HL-60 (cell line): Measurements from ENCODE around the gene SEC11A.

ENCODE experiments used
- DNase-seq, 2 experiments: peaks; one replicate each; pipeline ENCODE4 v3.0.0-alpha.2; 2010 to 2020; ENCODE audit warnings: low read depth in 1 of 2, low spot score in 1 of 2
- H3K27ac ChIP-seq: fragments of 250-450 bp; sonication (Bioruptor Pico); replicated peaks from 2 replicates; pipeline ENCODE4 v1.5.1; 2020; ENCODE audit warnings: mild to moderate bottlenecking, moderate library complexity
- H3K27me3 ChIP-seq: fragments of 250-450 bp; sonication (Bioruptor Pico); 2 replicates; pipeline ENCODE4 v1.5.1; 2021; ENCODE audit warnings: mild to moderate bottlenecking, moderate library complexity; ENCODE audit not compliant: insufficient read depth, poor library complexity, severe bottlenecking
- H3K4me3 ChIP-seq: replicated peaks from 2 replicates; pipeline ENCODE4 v1.5.1; 2011; ENCODE audit warnings: mild to moderate bottlenecking, control low read depth, low read length; ENCODE audit not compliant: insufficient read depth
- GABPA ChIP-seq: IDR thresholded peaks from 2 replicates; pipeline ENCODE4 v1.6.1; 2012; ENCODE audit warnings: low read depth
- POLR2AphosphoS5 ChIP-seq: IDR thresholded peaks from 2 replicates; pipeline ENCODE4 v1.6.1; 2012; ENCODE audit warnings: low read depth
- SPI1 ChIP-seq: IDR thresholded peaks from 2 replicates; pipeline ENCODE4 v1.6.1; 2012; ENCODE audit warnings: low read depth, mild to moderate bottlenecking, borderline replicate concordance
- TF ChIP-seq, protein P1 (sequence below): IDR thresholded peaks from one replicate; pipeline ENCODE4 v1.5.1; 2011; ENCODE audit warnings: low read length, control low read depth, inconsistent platforms; ENCODE audit not compliant: insufficient read depth
- TF ChIP-seq, protein P2 (sequence below): IDR thresholded peaks from 2 replicates; pipeline ENCODE4 v1.6.1; 2012; ENCODE audit warnings: low read depth; ENCODE audit not compliant: insufficient replicate concordance

Gene SEC11A

GRCh38 chr15:84647726-84648125 is 68.2 kb downstream of the SEC11A start:
- Histone ChIP-seq H3K27ac (no peak overlapping the region), H3K27me3 (no peaks in the 10 kb centered on the region), H3K4me3 (no peak overlapping the region)
- TF ChIP-seq, protein P1, sequence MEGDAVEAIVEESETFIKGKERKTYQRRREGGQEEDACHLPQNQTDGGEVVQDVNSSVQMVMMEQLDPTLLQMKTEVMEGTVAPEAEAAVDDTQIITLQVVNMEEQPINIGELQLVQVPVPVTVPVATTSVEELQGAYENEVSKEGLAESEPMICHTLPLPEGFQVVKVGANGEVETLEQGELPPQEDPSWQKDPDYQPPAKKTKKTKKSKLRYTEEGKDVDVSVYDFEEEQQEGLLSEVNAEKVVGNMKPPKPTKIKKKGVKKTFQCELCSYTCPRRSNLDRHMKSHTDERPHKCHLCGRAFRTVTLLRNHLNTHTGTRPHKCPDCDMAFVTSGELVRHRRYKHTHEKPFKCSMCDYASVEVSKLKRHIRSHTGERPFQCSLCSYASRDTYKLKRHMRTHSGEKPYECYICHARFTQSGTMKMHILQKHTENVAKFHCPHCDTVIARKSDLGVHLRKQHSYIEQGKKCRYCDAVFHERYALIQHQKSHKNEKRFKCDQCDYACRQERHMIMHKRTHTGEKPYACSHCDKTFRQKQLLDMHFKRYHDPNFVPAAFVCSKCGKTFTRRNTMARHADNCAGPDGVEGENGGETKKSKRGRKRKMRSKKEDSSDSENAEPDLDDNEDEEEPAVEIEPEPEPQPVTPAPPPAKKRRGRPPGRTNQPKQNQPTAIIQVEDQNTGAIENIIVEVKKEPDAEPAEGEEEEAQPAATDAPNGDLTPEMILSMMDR = no peak
- TF ChIP-seq SPI1 = no peak
- TF ChIP-seq GABPA = no peak
- TF ChIP-seq POLR2AphosphoS5 = no peak
- TF ChIP-seq, protein P2, sequence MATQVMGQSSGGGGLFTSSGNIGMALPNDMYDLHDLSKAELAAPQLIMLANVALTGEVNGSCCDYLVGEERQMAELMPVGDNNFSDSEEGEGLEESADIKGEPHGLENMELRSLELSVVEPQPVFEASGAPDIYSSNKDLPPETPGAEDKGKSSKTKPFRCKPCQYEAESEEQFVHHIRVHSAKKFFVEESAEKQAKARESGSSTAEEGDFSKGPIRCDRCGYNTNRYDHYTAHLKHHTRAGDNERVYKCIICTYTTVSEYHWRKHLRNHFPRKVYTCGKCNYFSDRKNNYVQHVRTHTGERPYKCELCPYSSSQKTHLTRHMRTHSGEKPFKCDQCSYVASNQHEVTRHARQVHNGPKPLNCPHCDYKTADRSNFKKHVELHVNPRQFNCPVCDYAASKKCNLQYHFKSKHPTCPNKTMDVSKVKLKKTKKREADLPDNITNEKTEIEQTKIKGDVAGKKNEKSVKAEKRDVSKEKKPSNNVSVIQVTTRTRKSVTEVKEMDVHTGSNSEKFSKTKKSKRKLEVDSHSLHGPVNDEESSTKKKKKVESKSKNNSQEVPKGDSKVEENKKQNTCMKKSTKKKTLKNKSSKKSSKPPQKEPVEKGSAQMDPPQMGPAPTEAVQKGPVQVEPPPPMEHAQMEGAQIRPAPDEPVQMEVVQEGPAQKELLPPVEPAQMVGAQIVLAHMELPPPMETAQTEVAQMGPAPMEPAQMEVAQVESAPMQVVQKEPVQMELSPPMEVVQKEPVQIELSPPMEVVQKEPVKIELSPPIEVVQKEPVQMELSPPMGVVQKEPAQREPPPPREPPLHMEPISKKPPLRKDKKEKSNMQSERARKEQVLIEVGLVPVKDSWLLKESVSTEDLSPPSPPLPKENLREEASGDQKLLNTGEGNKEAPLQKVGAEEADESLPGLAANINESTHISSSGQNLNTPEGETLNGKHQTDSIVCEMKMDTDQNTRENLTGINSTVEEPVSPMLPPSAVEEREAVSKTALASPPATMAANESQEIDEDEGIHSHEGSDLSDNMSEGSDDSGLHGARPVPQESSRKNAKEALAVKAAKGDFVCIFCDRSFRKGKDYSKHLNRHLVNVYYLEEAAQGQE = no peak
- no peak for DNase-seq

DNA sequence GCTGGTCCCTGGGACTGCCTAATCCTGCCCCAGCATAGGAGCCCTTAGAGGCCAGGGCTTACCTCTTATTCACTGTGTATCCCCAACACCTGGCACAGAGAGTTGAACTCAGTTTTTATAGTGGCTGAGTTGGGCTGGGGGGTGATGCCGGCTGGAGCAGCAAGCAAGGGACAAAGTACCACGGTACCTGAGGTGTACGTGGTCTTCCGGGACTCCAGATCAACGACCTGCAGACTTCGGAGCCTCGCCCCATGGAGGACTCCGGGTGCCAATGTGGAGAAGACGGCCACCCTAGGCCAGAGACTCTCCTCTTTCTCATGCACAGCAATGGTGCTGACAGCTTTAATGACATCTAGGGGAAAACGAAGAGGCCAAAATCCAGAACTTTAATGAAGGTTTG is 69.9 kb downstream of the SEC11A start:
- TF ChIP-seq GABPA (no peak), SPI1 (no peak), POLR2AphosphoS5 (no peak)
- TF ChIP-seq, protein P1 = no peak
- TF ChIP-seq, protein P2 = no peak

DNA sequence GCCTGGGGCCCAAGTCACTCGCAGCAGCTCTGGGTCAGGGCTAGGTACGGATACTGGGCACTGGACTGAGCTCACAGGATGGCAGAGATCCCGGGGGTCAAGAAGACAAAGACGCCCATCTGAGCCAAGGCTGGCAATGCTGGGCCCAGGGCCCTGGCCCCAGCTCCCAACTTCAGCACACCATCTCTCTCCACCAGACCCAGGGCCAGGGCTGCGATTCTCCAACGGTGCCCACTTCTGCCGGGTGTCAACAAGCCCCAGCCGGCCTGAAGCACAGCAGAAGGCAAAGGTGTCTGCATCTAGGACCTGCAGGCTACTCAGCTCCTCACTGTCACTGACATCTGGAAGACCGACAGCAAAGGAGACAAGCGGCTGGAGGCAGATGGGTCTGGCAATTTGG is 70.4 kb downstream of the SEC11A start:
- TF ChIP-seq, protein P2 = no peak
- TF ChIP-seq SPI1 (no peak), GABPA (no peak), POLR2AphosphoS5 (no peak)
- TF ChIP-seq, protein P1 = no peak
- H3K4me3 ChIP-seq = no peak overlapping the region
- no peak for DNase-seq
- no peak overlapping the region for H3K27ac ChIP-seq
- H3K27me3 ChIP-seq = no peaks in the 10 kb centered on the region

More for the DNA sequence above, 69.9 kb downstream of the SEC11A start:
- Histone ChIP-seq H3K27me3 (no peaks in the 10 kb centered on the region), H3K4me3 (no peak overlapping the region), H3K27ac (no peak overlapping the region)
- DNase-seq = no peak
